ENCODE measurements around the gene RGS21.
"Not testable (repeated sequence)": the region's sequence is repeated elsewhere in the genome, so short reads cannot be mapped to it uniquely, and the experiment has no call there.

RGS21 gene, protein sequence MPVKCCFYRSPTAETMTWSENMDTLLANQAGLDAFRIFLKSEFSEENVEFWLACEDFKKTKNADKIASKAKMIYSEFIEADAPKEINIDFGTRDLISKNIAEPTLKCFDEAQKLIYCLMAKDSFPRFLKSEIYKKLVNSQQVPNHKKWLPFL

DNA sequence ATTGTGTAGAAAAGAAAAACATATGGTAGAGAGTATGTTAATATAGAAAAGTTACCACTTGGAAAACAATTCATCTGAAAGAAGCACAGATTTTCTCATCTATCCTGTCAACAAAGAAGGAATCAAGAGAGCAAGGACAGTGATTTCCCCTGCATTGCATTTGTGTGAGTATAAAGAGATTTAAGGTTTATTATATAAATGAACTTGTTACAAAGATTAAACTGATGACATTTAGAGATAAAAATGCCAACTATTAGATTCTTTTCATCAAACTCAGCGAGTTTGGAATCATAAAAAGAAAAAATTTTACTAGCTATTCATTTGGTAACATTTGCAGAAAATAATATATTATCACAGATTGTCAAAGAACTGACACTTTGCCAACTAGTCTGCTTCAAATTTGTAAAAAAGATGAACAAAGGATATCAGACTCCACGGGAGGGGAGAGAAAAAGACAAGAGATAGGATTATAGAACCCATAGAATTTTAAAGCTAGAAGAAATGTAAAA lies at the start of gene RGS21:
TSS of gene RGS21 (plus strand) at position 51 of the 509 bp plus-strand sequence. CDS start 26,045 bp downstream, outside the sequence.
- H3K27ac ChIP-seq: no peak within 1 kb of the TSS
- DNase-seq (ENCODE audit: low read depth, low spot score): no peak

DNA sequence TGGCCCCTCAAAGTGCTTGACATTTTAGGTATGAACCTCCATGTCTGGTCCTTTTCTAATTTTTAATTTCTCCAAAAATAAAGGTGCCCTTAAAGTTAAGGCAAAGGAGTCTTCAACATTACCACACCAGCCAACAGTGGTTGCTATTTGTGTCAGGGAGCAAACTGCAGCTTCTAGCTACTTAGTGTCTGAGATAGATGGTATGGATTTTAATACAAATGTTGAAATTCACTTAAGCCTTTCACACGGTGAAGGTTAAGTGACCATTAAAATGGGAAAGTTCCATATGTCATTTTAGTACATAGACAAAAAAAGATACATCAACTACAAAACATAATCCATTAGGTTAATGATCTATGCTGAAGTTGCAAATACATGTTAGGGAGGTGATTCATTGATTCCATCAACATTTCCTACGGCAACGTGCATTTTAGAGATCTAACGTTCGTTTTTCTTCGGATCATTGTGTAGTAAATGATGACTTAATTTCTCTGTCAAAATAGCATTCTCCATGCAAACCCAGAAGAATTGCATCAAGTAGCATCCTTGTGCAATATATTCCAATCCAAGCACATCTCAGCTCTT lies 48.2 kb upstream of the RGS21 start:
- no peak for DNase-seq (ENCODE audit: low read depth, low spot score)
- no peak overlapping the region for H3K27ac ChIP-seq

DNA sequence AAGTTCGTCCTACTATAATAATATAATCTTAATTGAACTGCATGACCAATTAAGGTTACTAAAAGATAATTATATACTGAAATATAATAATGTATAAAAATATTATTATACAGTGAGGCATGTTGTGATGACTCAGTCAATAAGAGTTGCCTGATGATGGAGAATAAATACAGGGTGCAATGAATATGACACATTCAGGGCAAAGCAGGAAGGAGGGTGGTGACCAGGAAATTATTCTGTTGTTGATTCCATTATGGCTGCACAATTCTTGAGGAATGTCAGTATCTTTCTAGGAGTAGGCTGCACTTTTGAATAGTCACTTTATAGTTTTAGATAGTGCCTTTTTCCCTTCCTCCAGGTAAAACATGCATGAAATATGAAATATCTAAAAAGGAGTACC lies 46.4 kb upstream of the RGS21 start:
- peak; percentile 1 for DNase-seq (ENCODE audit: low read depth, low spot score)
- no peak overlapping the region for H3K27ac ChIP-seq

DNA sequence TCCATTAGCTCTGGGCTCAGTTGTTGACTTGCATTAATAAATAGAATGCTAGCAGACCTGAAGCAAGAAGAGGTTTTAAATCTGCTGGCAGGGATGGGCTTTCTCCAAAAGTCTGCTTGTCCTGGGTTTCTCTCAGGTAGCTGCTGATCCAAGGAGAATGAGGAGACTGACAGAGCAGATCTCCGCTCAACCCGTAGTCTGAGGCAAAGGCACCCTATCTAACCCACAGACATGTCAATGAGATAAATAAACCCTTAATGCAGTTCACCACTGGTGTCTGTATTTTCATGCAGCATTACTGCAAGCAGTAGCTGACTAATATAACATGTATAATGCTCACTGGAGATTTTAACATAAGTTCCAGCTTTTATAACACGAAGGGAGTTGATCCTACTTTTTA lies 44.1 kb upstream of the RGS21 start:
- DNase-seq (ENCODE audit: low read depth, low spot score): no peak
- H3K27ac ChIP-seq: no peak overlapping the region

DNA sequence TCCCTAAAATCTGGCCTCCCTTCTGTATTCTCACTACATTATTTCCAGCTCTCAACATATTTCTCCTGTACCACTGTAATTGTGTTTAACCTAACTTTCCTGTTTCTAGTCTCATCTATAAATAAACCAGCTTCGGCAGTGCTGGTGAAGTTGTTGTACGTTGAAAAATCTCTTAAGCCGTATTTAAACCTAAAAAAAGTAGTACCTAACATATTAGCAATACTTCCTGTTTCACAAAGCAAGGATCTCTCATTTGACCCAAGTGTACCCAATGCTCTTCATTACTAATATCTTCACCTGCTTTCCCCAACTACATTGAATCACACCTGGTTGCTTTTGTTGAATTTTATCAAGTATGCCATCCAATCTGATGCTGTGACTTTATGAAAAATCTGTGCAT lies 42.2 kb upstream of the RGS21 start:
- H3K27ac ChIP-seq: no peak overlapping the region
- DNase-seq (ENCODE audit: low read depth, low spot score): no peak

DNA sequence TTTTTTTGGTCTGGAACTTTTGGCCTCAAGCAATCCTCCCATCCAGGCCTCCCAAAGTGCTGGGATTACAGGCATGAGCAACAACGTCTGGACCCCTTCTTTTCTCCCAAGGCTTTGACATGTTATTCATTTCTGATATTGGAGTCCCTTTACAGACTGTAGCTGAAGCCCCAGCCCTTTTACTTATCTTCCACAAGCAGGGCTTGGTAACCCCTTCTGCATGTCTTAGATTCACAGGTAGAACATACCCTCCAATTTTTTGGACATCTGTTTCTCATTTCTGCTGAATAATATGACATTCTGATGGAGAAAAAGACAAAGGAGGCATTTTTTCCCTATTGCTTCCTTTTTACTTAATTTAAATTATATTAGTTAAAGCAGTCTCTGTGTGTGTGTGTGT lies 39.2 kb upstream of the RGS21 start:
- H3K27ac ChIP-seq: no peak overlapping the region
- no peak for DNase-seq (ENCODE audit: low read depth, low spot score)

DNA sequence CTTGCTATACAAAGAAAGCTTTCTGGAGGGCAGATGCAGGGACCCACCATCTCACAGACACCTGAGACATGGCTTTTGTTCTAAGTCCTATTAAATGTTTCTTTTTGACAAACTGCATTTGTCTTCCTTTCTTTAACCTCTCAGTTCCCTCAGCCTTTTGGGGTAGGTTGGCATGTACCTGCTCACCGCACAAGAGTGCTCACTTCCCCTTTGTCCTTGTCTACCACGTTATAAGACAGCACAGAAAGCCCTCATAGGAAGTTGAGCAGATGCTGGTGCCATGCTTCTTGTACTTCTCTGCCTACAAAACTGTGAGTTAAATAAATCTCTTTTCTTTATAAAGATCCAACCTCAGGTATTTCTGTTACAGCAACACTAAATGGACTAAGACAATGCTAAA lies 31.9 kb upstream of the RGS21 start:
- no peak overlapping the region for H3K27ac ChIP-seq
- DNase-seq (ENCODE audit: low read depth, low spot score): no peak

DNA sequence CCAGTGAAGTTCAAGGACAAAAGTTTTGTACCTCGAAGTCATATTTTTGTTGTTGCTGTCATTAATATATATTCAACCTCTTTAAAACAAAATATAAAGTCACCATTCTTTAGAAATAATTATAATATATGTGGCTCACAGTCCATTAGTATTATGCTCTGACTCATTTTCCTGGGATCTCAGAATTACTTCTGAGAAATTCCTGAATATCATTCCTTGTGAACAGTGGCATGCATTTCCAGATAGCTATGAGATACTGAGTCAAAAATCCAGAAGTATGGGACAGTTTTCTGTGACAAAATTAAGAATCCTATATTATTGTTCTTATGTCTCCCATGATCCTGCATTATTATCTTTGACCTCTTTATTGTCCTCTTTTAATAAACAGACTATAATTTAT lies 13.8 kb upstream of the RGS21 start:
- no peak overlapping the region for H3K27ac ChIP-seq
- no peak for DNase-seq (ENCODE audit: low read depth, low spot score)

DNA sequence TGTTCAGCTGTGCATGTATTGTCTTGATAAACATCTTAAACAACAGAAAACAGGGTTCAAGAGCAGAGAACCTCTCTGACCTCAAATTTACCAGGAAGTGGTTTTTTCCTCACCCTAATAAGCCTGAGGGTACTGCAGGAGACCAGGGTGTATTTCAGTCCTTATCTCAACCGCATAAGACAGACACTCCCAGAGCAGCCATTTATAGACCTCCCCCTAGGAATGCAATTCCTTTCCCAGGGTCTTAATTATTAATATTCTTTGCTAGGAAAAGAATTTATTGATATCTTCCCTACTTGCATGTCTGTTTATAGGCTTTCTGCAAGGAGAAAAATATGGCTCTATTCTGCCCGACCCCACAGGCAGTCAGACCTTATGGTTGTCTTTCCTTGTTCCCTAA lies 8.5 kb upstream of the RGS21 start:
- H3K27ac ChIP-seq; DNase-seq (ENCODE audit: low read depth, low spot score): not testable (repeated sequence)

DNA sequence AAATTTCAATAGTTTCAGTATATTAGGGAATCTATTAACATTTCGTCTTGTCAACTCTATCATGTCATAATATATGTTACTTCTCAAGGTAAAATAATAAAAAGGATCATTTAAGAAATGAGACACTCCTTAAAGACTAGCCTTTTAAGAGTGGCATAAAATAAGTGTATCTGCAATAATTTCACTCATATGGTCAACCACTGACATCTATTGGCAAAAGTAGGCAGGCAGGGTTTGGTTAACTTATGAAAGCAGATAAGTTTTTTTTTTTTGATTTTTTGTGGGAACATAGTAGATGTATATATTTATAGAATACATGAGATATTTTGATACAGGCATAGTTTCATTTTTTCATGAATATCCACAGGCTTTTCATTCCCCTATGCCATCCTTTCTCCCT lies 5.5 kb upstream of the RGS21 start:
- no peak for DNase-seq (ENCODE audit: low read depth, low spot score)
- no peak overlapping the region for H3K27ac ChIP-seq

DNA sequence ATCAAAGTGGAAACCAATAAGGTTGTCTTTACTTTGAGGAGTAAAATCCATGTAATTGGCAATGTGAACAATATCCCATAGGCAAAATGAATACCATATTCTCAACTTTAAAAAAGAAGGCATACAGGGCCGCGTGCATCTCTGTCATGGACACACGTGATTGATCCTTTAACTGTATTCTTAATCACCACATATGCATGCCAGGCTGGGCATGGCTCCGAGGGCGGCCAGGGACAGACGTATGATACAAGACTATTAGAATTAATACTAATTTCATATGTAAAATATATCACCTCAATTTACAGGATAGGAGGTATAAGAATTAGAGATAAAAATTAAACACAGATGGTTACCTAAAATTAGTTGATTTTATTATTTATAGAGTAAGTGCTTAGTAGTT lies 11.2 kb downstream of the RGS21 start:
- H3K27ac ChIP-seq: no peak overlapping the region
- no peak for DNase-seq (ENCODE audit: low read depth, low spot score)

DNA sequence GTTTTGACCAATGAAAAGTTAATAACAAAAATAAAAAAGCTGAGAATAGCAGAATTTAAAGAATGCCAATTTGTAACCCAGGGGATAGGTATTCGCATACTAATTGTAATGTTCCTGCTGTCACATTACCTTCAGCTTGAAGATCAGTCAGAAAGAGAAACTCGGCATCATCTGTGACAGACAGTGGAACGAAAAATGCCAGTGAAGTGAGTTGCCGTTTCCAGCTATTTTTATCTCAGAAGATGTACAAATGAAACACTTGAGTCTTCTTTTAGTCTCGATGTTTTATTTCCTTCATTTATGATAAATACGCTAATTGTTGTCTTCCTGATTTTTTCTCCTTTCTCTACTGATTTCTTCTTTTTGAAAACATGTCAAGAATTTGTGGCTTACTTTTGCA lies 26.1 kb downstream of the RGS21 start:
- no peak overlapping the region for H3K27ac ChIP-seq
- DNase-seq (ENCODE audit: low read depth, low spot score): no peak

DNA sequence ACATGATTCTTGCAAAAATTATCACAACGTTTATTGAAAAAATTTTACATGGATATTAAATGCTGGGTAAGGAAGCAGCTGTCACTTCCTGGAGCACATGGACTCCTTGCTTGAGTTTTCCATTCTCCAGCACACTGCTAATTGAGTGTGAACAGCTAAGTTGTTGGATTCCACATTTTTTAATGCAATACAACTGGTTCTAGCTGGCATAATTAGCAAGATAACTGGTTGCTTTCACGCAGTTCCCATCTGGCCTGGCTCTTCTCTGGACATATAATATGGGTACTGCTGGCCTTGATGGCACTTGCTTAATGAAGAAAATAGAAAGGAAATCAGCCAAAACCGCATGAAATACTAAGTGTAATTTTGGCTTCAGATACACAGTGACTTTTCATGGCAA lies 26.6 kb downstream of the RGS21 start:
- no peak for DNase-seq (ENCODE audit: low read depth, low spot score)
- H3K27ac ChIP-seq: no peak overlapping the region

DNA sequence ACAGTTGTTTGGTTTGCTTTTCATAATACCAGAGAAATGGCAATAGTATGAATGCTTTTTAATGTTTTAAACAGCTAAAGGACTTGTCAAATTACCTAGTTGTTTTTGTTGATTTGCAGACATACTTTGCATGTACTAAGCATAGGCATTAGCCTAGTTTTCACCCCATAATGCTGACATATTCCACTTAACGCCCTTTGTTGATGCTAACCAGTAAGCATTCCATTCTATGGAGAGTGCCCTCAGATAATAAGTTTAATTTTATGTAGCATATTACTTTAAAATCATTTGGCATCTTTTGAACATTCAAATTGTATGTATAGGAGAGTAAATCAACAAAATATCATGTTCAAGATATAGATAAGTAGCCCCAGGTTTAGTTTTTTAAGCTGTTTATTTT lies 32.5 kb downstream of the RGS21 start:
- no peak overlapping the region for H3K27ac ChIP-seq
- DNase-seq (ENCODE audit: low read depth, low spot score): no peak

DNA sequence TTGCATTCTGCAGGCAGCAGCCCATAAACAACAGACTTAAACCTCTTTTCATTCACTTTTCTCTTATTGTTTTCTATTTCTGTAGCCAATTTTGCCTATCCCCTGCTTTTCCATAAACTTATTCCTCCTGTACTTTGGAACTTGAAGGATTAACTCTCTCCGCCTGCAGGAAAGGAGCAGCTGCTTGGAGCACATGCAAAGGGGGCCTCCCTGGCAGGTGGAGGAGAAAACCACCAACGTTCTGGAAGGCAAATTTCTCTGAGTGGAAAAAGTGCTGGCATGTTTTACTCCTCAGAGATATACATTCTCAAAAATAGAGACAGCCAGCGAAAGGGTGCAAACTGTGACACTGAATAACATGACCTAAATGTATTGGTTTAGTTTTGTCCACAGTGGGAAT lies 33.6 kb downstream of the RGS21 start:
- H3K27ac ChIP-seq: no peak overlapping the region
- no peak for DNase-seq (ENCODE audit: low read depth, low spot score)

DNA sequence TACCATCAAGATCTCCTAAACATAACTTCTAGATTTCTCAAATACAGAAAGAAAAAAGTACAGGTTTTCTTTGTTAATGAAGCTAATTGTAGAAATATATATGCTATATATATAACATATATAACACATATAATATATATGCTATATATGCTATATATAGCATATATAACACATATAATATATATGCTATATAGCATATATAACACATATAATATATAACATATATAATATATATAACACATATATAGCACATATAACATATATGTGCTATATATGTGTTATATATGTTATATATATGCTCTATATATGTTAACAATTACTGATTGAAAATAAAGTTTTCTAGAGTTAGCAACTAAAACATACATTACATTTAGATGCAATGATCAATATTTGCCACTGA lies 34.8 kb downstream of the RGS21 start:
- no peak overlapping the region for H3K27ac ChIP-seq
- no peak for DNase-seq (ENCODE audit: low read depth, low spot score)

DNA sequence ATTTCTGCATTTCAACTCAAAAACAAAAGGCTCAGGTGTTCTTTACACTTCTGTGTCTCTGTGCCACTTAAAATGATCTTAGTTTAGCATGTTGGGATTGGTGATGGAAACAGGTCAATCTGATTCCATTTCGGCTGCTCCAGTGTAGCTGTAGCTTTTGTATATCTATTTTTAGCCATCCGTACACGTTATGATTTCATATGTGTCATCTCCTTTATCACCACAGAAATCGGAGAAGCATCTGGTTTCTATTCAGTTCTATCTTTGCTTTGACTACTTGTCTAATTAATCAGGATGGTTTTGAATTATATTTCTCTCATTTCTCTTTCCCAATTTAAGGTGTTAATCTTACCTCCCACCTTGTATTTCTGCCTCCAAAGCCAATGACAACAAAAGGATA lies 41.1 kb downstream of the RGS21 start:
- DNase-seq (ENCODE audit: low read depth, low spot score): no peak
- H3K27ac ChIP-seq: no peak overlapping the region

DNA sequence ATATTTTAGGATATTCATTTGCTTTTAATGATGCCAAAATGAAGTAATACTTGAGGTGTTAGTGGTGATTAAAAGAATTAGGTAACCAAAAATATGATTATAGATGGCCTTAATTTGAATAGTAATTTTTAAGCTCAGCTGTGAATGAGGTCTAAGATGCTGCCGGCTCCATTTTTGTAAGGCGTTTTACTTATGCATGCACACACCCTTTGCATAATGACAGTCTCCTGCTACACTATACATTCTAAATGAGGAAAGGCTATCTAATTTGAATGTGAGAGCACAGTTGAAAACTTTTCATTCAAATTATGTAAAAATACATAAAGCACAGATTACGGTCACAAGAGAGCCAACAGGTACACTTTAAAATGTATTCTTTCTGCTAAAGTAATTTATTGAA lies 41.6 kb downstream of the RGS21 start:
- DNase-seq (ENCODE audit: low read depth, low spot score): no peak
- H3K27ac ChIP-seq: no peak overlapping the region

DNA sequence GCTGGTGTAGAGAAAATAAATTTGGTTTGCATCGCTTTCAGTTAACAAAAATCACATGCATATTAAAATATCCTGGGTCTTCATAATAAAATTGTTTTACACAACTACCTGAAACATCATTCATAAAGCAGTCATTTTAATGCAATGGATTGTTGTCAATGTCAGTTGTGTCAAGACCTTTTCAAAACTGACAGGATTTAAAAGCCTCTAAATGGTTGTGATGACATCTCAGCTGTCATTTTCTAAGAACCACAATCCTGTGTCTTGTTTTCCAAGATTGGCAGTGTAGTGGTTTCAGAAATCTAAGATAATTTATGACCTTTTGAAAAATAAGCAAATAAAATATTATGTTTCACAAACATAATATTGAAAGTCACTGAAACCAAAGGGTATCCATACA lies 42.0 kb downstream of the RGS21 start:
- H3K27ac ChIP-seq: no peak overlapping the region
- no peak for DNase-seq (ENCODE audit: low read depth, low spot score)

DNA sequence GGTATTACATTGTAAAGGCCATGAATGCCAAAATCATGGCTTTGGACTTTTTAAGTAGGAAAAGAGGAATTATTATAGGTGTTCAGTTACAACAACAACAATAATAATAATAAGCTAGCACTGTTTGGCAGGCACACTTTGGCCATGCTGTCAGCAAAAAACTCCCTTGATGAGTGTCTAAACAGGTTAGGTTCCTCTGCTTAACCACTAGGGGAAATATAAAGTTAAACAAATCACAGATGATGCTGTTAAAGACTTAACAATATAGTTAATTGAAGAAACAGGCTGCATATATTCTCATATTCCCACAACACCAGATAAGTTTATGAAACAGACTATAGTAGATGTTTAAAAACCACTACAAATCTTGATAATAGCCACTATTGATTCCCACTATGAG lies 46.4 kb downstream of the RGS21 start:
- no peak for DNase-seq (ENCODE audit: low read depth, low spot score)
- no peak overlapping the region for H3K27ac ChIP-seq

DNA sequence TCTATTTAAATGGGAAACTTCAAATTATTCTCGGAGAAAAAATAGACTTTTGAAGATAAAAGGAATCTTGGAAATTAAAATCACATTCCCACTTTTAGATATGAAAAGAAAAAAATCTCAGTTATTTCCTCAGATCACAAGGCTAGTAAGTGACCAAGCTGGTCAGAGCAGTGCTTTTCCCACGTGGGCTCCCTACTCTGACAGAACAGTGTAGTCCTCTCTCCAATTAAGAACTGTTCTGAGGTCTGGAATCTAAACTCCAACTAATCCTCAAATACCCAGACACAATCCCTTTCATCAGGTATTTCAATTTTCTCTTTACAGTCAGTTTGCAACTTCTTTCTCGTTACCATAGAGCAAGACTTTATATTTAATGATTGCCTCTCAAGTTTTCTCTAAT lies 50.6 kb downstream of the RGS21 start:
- DNase-seq (ENCODE audit: low read depth, low spot score): no peak
- no peak overlapping the region for H3K27ac ChIP-seq

DNA sequence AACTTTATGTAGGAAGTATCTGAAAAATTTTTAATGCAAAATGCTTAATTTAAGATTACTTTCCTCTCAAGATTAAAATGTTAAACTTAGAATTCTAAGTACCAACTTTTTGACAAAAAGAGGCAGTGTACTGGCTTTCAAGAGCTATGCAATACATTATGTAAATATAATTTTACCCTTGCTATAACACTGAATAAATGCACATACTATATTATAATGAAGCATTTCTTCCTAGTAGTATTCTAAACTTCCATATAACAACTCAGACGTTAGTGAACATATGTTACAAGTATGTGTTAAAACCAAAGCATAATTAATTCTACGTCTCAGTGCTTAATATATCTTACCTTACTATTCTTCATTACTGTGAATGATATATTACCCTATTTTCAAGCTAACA lies 58.5 kb downstream of the RGS21 start:
- DNase-seq (ENCODE audit: low read depth, low spot score): no peak
- no peak overlapping the region for H3K27ac ChIP-seq

Data from epithelial cell of prostate (primary cell).